NCI-H187 treated with DMSO at 0.1 percent for 48 hours (cell line): ENCODE data around the gene LDLRAD3.

ENCODE experiments used
- DNase-seq: peaks from one replicate; lab custom pipeline; 2025; lab: John Stamatoyannopoulos, UW

LDLRAD3 gene

GRCh38 chr11:36104660-36104992, 160.8 kb downstream of the LDLRAD3 start:
- no peak for DNase-seq

DNA sequence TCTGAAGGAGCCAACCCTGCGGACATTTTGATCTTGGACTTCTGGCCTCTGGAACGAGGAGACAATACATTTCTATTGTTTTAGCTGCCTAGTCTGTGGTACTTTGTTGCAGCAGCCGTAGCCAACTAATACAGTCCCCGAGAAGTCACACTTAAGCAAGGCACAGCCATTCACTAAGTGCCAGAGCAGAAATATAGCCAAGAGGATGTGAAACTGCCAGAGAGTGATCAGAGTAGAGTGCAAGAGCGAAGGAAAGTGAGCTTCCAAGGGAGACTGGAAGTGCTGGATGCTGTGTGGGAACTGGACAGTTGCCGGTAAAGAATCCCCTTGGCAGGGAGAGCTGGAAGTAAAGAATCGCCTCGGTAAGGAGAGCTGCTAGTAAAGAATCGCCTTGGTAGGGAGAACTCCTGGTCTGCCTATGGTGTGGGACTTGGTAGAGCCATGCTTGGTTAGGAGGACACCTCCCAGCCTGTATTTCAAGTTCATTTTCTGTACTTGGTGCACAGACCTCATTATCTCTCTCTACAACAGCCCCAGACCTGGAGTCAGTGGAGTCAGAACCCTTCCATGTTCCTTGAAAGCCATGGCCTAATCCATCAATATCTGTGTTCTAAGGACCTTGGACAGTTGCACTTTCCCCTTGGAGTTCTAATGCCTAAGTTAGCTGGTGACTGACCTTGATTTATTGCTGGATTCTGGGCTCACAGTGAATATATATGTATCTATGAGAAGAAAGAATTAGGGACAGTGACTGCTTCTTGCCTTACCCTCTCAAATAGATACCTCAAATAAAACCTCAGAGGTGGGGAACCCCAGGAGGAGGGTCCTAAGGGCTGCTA, 162.1 kb downstream of the LDLRAD3 start:
- DNase-seq: no peak

DNA sequence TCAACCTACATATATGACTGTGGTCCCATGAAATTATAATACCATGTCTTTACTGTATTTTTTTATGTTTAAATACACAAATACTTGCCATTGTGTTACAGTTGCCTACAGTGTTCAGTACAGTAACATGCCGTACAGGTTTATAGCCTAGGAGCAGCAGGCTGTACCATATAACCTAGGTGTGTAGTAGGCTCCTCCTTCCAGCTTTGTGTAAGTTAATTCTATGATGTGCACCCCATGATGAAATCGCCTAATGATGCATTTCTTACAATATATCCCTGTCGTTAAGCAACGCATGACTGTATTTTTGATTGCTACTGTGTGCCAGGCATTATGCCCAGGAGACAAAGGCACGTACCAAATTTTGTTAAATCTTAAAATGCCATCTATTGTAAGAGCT, 163.7 kb downstream of the LDLRAD3 start:
- DNase-seq: no peak

- no peak for DNase-seq
These were observed 165.2 kb downstream of the LDLRAD3 start for GRCh38 chr11:36108881-36109589.

DNA sequence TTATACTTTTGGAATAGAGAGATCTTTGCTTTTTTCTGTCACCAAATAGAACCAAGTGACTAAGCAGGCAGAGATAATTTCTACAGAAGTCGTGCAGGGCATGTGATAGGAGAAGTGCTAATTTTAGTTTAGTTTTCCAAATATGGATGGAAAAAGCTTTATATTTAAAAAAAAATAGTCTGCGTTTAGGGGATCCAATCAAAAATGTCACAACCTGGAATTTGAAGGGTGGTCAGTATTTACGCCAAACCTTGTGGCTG, 165.7 kb downstream of the LDLRAD3 start:
- DNase-seq: no peak

- DNase-seq: no peak
These were observed 166.2 kb downstream of the LDLRAD3 start for GRCh38 chr11:36109850-36110606.

DNA sequence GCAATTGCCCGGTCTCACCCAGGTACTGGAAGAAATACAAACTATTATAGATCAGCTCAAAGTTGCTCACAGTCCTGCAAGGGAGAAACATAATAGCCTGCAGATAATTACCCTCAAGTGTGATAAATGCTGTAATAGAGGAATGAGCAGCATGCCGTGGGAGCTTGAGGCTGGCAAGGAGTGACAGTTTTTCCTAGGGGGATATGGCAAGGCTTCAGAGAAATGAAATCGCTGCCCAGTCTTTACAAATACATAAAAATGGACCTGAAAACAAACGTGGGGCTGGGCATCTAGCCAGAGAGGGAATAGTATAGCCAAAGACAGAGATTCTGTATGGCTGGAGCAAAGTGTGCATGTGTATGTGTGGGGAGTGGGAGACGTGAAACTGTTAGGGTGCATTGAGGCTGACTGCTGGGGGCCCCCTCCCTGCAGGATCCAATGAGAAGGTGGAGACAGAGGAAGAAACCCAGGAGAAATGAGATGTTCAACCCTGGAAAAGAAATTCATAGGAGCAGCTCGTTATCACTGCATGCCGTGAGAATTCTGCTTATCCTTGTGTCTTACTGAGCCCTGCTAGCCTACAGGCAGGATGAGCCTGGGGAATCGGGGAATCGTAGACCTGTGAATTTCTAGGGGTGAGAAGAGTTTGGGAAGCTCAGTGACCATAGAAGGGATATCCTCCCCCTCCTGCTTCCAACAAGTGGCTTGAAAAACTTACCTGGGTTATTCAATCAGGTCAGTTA, 167.0 kb downstream of the LDLRAD3 start:
- DNase-seq: no peak

DNA sequence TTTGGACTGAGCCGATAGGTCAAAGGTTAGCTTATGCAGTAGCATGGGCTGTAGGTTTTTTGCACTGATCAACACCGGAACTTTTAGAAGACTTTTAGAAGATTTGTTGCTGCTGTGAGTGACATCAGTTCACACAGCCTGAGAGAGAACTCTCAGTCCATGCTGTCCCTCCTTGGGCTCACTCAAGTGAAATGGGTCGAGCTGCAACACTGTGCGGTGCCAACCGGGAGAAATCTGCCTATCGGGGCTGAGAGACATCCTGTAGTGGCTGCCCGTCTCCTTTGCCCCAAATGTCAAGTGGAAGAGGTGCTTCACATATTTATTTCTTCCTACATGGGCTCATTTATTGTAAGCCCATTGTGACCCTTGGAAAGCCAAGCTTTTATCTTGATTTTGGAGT, 170.2 kb downstream of the LDLRAD3 start:
- no peak for DNase-seq

GRCh38 chr11:36115378-36115801, 171.5 kb downstream of the LDLRAD3 start:
- DNase-seq: no peak

DNA sequence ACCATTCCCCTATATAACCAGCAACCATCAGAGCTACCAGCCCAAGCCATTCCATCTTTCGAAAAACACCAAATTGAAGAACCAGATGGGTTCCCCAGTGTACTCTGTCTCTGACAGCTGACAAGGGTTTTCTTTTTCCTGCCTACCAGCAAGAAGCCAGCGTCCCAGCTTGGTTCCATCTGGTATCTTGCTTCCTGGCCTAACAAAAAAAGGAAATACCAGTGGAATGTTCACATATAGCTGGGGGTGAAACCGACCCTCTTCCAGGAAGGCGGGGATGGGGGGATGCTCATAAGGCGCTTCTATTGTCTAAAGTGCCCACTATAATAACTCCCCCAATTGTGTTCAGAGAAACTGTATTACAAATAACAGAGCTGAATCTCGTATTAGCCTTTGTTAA, 172.3 kb downstream of the LDLRAD3 start:
- no peak for DNase-seq

GRCh38 chr11:36118084-36118483, 174.2 kb downstream of the LDLRAD3 start:
- DNase-seq: no peak

GRCh38 chr11:36119300-36119699, 175.4 kb downstream of the LDLRAD3 start:
- DNase-seq: no peak

- no peak for DNase-seq
These were observed 177.2 kb downstream of the LDLRAD3 start for GRCh38 chr11:36121054-36121453.

DNA sequence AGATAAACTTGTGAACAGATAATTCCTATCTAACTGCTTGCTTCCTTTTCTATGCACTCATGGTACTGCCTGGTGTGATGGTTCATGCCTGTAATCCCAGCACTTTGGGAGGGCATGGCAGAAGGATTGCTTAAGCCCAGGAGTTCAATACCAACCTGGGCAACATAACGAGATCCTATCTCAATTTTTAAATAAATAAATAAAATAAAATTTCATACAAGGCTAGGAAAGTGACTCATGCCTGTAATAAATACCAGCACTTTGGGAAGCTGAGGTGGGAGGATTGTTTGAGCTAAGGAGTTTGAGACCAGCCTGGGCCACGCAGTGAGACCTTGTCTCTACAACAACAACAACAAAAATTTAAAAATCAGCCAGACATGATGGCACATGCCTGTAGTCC, 178.8 kb downstream of the LDLRAD3 start:
- no peak for DNase-seq

DNA sequence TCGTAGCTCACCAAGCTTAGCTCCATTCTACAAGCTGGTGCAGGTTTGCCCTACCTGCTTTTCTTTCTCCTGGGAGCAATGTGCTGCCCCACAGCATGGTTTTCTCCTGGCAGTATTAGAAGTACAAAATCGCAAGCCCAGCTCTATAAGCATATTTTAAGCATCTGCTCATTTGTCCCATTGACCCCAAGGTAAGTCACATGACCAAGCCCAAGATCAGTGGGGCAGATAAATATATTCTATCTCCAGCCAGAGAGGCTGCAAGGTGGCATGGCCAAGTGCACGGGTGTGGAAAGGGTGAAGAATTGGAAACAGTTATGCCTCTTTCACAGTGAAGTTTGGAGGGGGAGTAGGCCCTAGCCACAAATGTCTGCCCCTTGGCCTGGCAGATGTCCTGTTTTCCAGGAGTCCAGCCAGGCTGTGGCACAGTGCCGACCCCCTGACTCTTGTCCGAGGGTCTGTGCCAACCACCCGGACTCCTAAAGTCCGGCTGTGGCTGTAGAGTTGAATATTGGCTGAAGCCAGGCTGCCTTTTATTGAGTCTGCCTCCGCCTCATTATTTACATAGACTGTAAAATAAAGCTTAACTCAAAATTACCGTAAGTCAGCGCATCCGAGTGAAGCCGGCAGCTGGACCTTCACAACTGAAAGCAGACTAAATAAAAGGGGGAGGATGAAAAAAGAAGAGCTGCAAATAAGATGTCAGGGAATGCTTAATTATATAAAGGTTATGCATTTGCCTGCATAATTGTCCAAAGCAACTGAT, 179.7 kb downstream of the LDLRAD3 start:
- DNase-seq: no peak

DNA sequence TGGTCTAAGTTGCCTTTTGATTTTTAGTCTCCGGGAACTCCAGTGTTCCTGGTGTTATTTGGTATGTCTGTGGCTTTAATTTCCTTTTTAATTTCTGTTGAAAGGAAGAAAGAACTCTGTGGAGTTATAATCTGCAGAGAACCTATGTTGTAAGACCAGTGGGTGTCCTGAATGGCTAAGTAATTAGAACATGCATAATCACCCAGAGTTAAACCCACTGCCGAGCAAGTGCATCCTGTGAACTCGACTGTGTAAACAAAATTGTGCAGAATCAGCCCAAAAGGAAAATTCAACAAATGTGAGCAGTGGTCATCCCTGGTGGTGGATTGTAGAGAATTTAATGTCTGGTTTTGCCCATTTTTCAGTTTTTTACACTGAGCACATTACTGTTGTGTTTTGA, 182.8 kb downstream of the LDLRAD3 start:
- no peak for DNase-seq

DNA sequence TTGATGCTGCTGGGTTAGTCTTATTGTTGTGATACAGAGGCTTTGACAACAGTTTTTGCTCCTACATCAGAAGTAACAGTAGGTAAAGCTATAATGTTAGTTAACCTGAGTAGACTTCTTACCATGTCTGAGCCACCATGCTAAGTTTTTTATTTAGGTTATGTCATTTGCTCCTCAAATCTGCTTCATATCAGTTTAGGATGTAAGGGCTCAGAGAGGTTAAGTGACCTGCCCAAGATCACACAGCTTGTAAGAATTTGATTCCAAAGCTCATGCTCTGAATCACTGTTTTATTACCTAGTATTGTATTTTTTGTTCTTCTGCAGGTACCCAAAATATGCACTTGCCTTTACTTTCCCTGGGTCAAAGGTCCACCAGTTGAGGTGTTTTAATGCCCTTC, 183.7 kb downstream of the LDLRAD3 start:
- DNase-seq: no peak

DNA sequence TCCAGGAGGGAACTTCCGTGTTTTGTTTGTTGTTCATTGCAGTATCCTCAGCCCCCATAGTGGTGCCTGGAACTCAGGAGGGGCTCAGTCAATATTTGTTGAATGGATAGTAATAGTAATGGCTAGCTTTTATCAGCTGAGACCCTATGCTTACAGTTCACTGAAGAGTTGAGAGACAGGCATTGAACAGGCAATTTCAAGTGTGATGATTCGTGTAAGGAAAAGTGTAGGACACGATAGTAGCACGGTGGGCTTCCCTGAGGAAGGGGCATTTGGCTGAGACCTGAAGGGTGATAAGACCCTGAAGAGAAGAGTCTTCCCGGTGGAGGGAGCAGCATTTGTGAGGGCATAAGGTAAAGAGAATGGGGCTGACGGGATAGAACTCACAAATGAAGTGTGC, 186.1 kb downstream of the LDLRAD3 start:
- no peak for DNase-seq

GRCh38 chr11:36130401-36130800, 186.5 kb downstream of the LDLRAD3 start:
- DNase-seq: no peak

- no peak for DNase-seq
These were observed 188.0 kb downstream of the LDLRAD3 start for GRCh38 chr11:36131721-36132397.

- no peak for DNase-seq
These were observed 189.1 kb downstream of the LDLRAD3 start for GRCh38 chr11:36132940-36133339.
